Psoas muscle (tissue), 8 donors: ENCODE data around the gene RFX1. TPM values are rescaled to one million over a fixed set of nuclear protein-coding genes. Genes with fewer than 3 reads are reported as not detected.

ENCODE experiments used
- ATAC-seq, 4 donors: fragments of 200-7000 bp; cut with Tn5 transposase; one replicate each; pipeline ENCODE4 v1.9.1; 2020; ENCODE audit warnings: moderate library complexity in 3 of 4, mild to moderate bottlenecking in 2 of 4
- DNase-seq, 2 donors: peaks; one replicate each; pipeline ENCODE4 v3.0.0-alpha.2; 2020
- H3K27ac ChIP-seq: fragments of 200-600 bp; one replicate; pipeline ENCODE4 v1.8.0; 2022
- H3K27me3 ChIP-seq, 3 donors: fragments of 200-600 bp in 1 of 3; one replicate each; pipeline versions ENCODE4 v1.6.1 to v1.8.0; 2013 to 2022; ENCODE audit warnings: low read length in 2 of 3, mild to moderate bottlenecking in 2 of 3, moderate library complexity in 1 of 3; ENCODE audit not compliant: insufficient read depth in 3 of 3
- H3K36me3 ChIP-seq, 2 donors: fragments of 200-600 bp in 1 of 2; one replicate each; pipeline versions ENCODE4 v1.6.1 to v1.8.0; 2013 to 2022; ENCODE audit warnings: low read depth in 1 of 2, mild to moderate bottlenecking in 1 of 2, moderate library complexity in 1 of 2; ENCODE audit not compliant: insufficient read depth in 1 of 2
- H3K4me1 ChIP-seq: fragments of 200-600 bp; one replicate; pipeline ENCODE4 v1.8.0; 2022
- H3K4me3 ChIP-seq: fragments of 200-600 bp; one replicate; pipeline ENCODE4 v1.8.0; 2022; ENCODE audit warnings: mild to moderate bottlenecking
- H3K9me3 ChIP-seq: fragments of 200-600 bp; one replicate; pipeline ENCODE4 v1.8.0; 2022
- CTCF ChIP-seq: fragments of 200-600 bp; IDR thresholded peaks from one replicate; pipeline ENCODE4 v1.8.0; 2022; ENCODE audit warnings: antibody characterized with exemption
- WGBS, 3 donors: extraction: QIAGEN DNeasy Blood & Tissue Kit; methylation state at CpG; one replicate each; pipeline versions ENCODE4 v1.1.6 to v1.1.7; 2013; 5-methylcytosine and 5-hydroxymethylcytosine counted together
- intact Hi-C, 2 donors: fragments of 100-400 bp; cut with DNase I; formaldehyde crosslinking; loops; one replicate each; pipeline versions ENCODE4 v1.11.0 to v1.14.2; 2022
- polyA plus RNA-seq, 3 donors: library from polyadenylated mRNA; stranded (reverse); fragments of 200-250 nt; gene quantifications; one replicate each; pipeline ENCODE4 v1.2.3, GENCODE V29; 2013
- total RNA-seq, 4 donors: library from RNA; stranded (reverse); fragmentation: NEBNext Ultra II Directional in 2 of 4; extraction: Animal tissue kit (Norgen Biotek cat#: 25700) in 2 of 4; gene quantifications; one replicate each; pipeline versions ENCODE4 v1.2.1 to v1.2.4, GENCODE V29; 2021 to 2023
- donor health status: healthy with polysubstance abuse.
- donor health status: DM: no; HTN: no; CAD: no; lungs with moderate emphysema.
- donor health status: Bipolar disorder and iron deficiency.
- donor health status: healthy.
- donor health status: DM: yes; HTN: yes; CAD: no.
- donor health status: DM: no; HTN: no; CAD: no.
- donor health status: DM: no; HTN: no; CAD: no.
- donor health status: DM: yes; HTN: yes; CAD: no.

RFX1 gene
- total and polyA plus RNA-seq, 7 donors: 2.9 to 10.1 (median 6.4) TPM

DNA sequence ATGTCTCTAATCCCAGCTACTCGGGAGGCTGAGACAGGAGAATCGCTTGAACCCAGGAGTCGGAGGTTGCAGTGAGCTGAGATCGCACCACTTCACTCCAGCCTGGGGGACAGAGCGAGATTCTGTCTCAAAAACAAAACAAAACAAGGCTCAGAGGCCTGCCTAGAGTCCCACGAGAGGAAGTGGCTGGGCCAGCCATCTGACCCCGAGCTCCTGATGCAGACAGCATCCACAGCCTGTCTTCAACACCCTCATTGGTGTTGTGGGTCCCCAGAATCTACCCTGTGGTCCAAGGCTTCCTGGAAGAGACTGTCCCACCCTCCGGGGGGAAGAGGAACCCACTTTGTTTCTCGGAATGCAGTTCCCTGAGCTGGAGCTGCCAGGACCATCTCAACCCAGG lies 24.7 kb downstream of the RFX1 start:
- intact Hi-C loops: no loop called here
- no peak for DNase-seq
- WGBS, 3 donors: 80 to 84% (median 81%) methylated on average over 9 of the region's 9 CpGs
- H3K36me3 ChIP-seq: peaks cover 0 to 8% of the 10 kb centered on the region in 2 donors
- TF ChIP-seq CTCF: no peak
- peaks cover 27% of the 10 kb centered on the region for H3K4me1 ChIP-seq
- H3K27me3 ChIP-seq: no peaks in the 10 kb centered on the region
- no peak overlapping the region for H3K27ac ChIP-seq
- H3K9me3 ChIP-seq: no peaks in the 10 kb centered on the region
- H3K4me3 ChIP-seq: no peak overlapping the region
- no peak for ATAC-seq

DNA sequence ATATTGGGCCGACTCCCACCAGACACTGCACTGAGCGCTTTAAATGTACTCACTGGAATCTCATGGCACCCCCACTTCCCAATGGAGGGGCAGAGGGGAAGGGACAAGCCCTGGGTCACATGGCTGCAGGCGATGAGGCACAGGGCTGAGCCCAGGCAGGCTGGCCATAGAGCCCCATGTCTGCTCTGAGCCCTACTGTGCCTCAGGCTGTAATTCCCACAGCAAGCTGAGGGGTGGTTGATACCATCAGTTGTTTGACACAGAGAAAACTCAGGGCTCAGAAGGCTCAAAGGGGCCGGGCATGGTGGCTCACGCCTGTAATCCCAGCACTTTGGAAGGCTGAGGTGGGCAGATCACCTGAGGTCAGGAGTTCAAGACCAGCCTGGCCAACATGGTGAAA lies 25.1 kb downstream of the RFX1 start:
- ATAC-seq: no peak
- H3K27me3 ChIP-seq: no peaks in the 10 kb centered on the region
- TF ChIP-seq CTCF: no peak
- intact Hi-C loops: no loop called here
- H3K4me1 ChIP-seq: peaks cover 27% of the 10 kb centered on the region
- H3K36me3 ChIP-seq: peaks cover 0 to 8% of the 10 kb centered on the region in 2 donors
- WGBS, 3 donors: 84 to 95% (median 91%) methylated on average over 5 of the region's 5 CpGs
- no peak overlapping the region for H3K4me3 ChIP-seq
- no peak overlapping the region for H3K27ac ChIP-seq
- H3K9me3 ChIP-seq: no peaks in the 10 kb centered on the region
- no peak for DNase-seq

DNA sequence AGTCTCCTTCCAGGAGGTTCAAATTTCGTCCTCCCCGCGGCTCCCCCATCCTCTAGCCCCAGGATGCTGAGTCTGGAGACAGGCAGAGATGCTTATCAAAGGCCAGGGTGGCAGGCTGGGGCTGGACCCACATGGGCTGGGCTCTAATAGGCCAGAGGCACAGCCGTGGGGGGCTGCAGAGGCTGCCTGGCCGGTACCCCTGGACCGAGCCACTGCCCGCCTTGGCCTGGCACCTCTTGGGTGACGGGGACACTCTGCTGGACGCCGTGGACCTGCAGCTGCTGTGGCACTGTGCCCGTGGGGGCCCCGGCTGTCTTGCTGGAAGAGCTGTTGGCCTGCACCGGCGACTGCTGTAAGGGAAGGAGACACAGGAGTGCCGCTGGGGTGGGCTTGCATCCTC lies 25.8 kb downstream of the RFX1 start:
- Histone ChIP-seq H3K27ac (no peak overlapping the region), H3K4me3 (no peak overlapping the region), H3K36me3 (peaks cover 0 to 8% of the 10 kb centered on the region in 2 donors), H3K4me1 (peaks cover 30% of the 10 kb centered on the region), H3K27me3 (no peaks in the 10 kb centered on the region), H3K9me3 (no peaks in the 10 kb centered on the region)
- TF ChIP-seq CTCF: no peak
- intact Hi-C loops: no loop called here
- WGBS, 3 donors: 31 to 65% (median 43%) methylated on average over 12 to 15 of the region's 15 CpGs
- DNase-seq: no peak
- ATAC-seq: no peak

DNA sequence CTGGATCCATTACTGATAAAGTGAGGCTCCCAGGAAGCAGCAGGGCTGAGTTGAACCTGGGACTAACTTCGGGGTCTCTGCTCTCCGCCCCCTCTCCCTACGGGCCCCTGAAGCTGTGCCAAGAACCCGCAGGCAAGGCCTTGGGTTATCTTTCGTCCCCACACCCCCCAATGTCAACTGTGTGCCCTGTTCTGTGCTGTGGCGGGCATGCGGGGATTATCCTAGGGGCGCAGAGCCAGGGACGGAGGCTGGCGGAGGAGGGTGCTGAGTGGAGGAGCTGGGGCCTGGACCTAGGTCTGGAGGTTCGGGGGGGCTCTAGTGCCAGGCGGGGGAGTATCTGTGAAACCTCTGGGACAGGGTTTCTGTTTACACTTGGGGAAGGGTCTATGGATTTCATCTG lies 26.4 kb downstream of the RFX1 start:
- Histone ChIP-seq H3K4me3 (peak overlapping the region; percentile 61), H3K27me3 (no peaks in the 10 kb centered on the region)

More for the DNA sequence above, 26.4 kb downstream of the RFX1 start:
- Histone ChIP-seq H3K36me3 (peaks cover 0 to 8% of the 10 kb centered on the region in 2 donors), H3K9me3 (no peaks in the 10 kb centered on the region), H3K4me1 (peaks cover 31% of the 10 kb centered on the region), H3K27ac (no peak overlapping the region)
- DNase-seq: no peak
- 56 to 69% (median 64%) methylated on average over 12 of the region's 12 CpGs for WGBS, 3 donors
- TF ChIP-seq CTCF: no peak
- intact Hi-C loops: no loop called here
- no peak for ATAC-seq
